GM10248 (cell line): ENCODE data around the gene LHPP.

Source experiments
- CTCF ChIA-PET: fragments of 300-600 bp; sonication (Branson Sonifier 250); formaldehyde crosslinking; extraction: SDS; loops from one replicate; lab custom pipeline; 2021; ENCODE audit warnings: antibody characterized with exemption; lab: Yijun Ruan, JAX
- POLR2A ChIA-PET: fragments of 350-650 bp; sonication (Branson Sonifier 250); formaldehyde crosslinking; extraction: SDS; loops from one replicate; lab custom pipeline; 2020; ENCODE audit warnings: antibody characterized with exemption; lab: Yijun Ruan, JAX
- DNase-seq: peaks from one replicate; pipeline ENCODE4 v3.0.0; 2012; ENCODE audit errors: extremely low spot score
- CTCF ChIP-seq: IDR thresholded peaks from 2 replicates; pipeline ENCODE4 v1.5.1; 2012; ENCODE audit warnings: mild to moderate bottlenecking, low read depth; ENCODE audit errors: extremely low read depth, missing control alignments, control extremely low read depth

The LHPP gene

GRCh38 chr10:124505279-124505678 is 43.7 kb downstream of the LHPP start:
- CTCF ChIA-PET: interaction anchor here (1.5 kb wide), 1 partner anchor 10 kb away, joined by 3 read pairs; no protein-coding TSS in a partner anchor
- POLR2A ChIA-PET: no interaction called here
- DNase-seq: no peak
- TF ChIP-seq CTCF: no peak

- CTCF ChIA-PET: no interaction called here
- no peak for DNase-seq
- no peak for TF ChIP-seq CTCF
- POLR2A ChIA-PET: no interaction called here
Measured at GRCh38 chr10:124508070-124508667, 46.5 kb downstream of the LHPP start.

- no peak for TF ChIP-seq CTCF
- DNase-seq: no peak
- ChIA-PET CTCF (no interaction called here), POLR2A (no interaction called here)
Measured at GRCh38 chr10:124508907-124509454, 47.4 kb downstream of the LHPP start.

- ChIA-PET POLR2A (no interaction called here), CTCF (no interaction called here)
- DNase-seq: no peak
Measured at GRCh38 chr10:124509880-124510632, 48.4 kb downstream of the LHPP start.

GRCh38 chr10:124510759-124511158 is 49.1 kb downstream of the LHPP start:
- TF ChIP-seq CTCF: no peak
- ChIA-PET CTCF (no interaction called here), POLR2A (no interaction called here)
- DNase-seq: no peak

More at GRCh38 chr10:124509880-124510632, 48.4 kb downstream of the LHPP start:
- TF ChIP-seq CTCF: no peak

- ChIA-PET CTCF (interaction anchor here (1.2 kb wide), 1 partner anchor 108 kb away, joined by 3 read pairs; no protein-coding TSS in a partner anchor), POLR2A (no interaction called here)
- no peak for TF ChIP-seq CTCF
- no peak for DNase-seq
Measured at GRCh38 chr10:124511205-124512039, 49.8 kb downstream of the LHPP start.
